Measurements from ENCODE around the gene OTUD5. TPM values are rescaled to one million over a fixed set of nuclear protein-coding genes. Genes with fewer than 3 reads are reported as not detected.
"Not testable (repeated sequence)": the region's sequence is repeated elsewhere in the genome, so short reads cannot be mapped to it uniquely, and the experiment has no call there.

The OTUD5 gene
- total RNA-seq, 1 donor from 2014 or later, result 16.7 TPM

GRCh38 chrX:48897157-48897624 is 60.2 kb downstream of the OTUD5 start:
- DNase-seq (peak; percentile 76), ATAC-seq (ENCODE audit: poor library complexity) (peak; percentile 69)
- intact Hi-C loops (cut with DNase I), result loop anchor here (10.0 kb wide), 1 partner anchor 92 kb away; the partner anchor contains the start of gene HDAC6

- no peak for DNase-seq
- ATAC-seq (ENCODE audit: poor library complexity), result no peak
- intact Hi-C loops (cut with DNase I), result loop anchor here (10.0 kb wide), 1 partner anchor 92 kb away; the partner anchor contains the start of gene HDAC6
Measured at GRCh38 chrX:48896611-48897011, 60.8 kb downstream of the OTUD5 start.

- intact Hi-C loops (cut with DNase I), result loop anchor here (10.0 kb wide), 1 partner anchor 90 kb away; the partner anchor contains the start of gene HDAC6
- ATAC-seq (ENCODE audit: poor library complexity) (no peak), DNase-seq (no peak)
Measured at GRCh38 chrX:48894891-48895290, 62.5 kb downstream of the OTUD5 start.

GRCh38 chrX:48893556-48894348 is 63.7 kb downstream of the OTUD5 start:
- intact Hi-C loops (cut with DNase I), result loop anchor here (10.0 kb wide), 1 partner anchor 89 kb away; the partner anchor contains the start of gene HDAC6
- ATAC-seq (ENCODE audit: poor library complexity) (no peak), DNase-seq (no peak)

- intact Hi-C loops (cut with DNase I), result loop anchor here (10.0 kb wide), 1 partner anchor 88 kb away; the partner anchor contains the start of gene HDAC6
- DNase-seq, result no peak
- ATAC-seq (ENCODE audit: poor library complexity), result no peak
Measured at GRCh38 chrX:48892896-48893295, 64.5 kb downstream of the OTUD5 start.

- DNase-seq, result peak; percentile 91
- ATAC-seq (ENCODE audit: poor library complexity), result peak; percentile 97
- intact Hi-C loops (cut with DNase I), result loop anchor here (10.0 kb wide), 1 partner anchor 87 kb away; the partner anchor contains the start of gene HDAC6
Measured at GRCh38 chrX:48891402-48892288, 65.8 kb downstream of the OTUD5 start.

- intact Hi-C loops (cut with DNase I), result loop anchor here (10.0 kb wide), 1 partner anchor 86 kb away; the partner anchor contains the start of gene HDAC6
- ATAC-seq (ENCODE audit: poor library complexity) (peak; percentile 65), DNase-seq (peak; percentile 49)
Measured at GRCh38 chrX:48890934-48891401, 66.4 kb downstream of the OTUD5 start.

GRCh38 chrX:48890296-48890925 is 67.0 kb downstream of the OTUD5 start:
- intact Hi-C loops (cut with DNase I), result loop anchor here (10.0 kb wide), 1 partner anchor 86 kb away; the partner anchor contains the start of gene HDAC6
- no peak for DNase-seq
- ATAC-seq (ENCODE audit: poor library complexity), result no peak

GRCh38 chrX:48886586-48886985 is 70.8 kb downstream of the OTUD5 start:
- ATAC-seq (ENCODE audit: poor library complexity); DNase-seq; intact Hi-C loops (cut with DNase I): not testable (repeated sequence)

GRCh38 chrX:48883729-48884128 is 73.7 kb downstream of the OTUD5 start:
- no peak for DNase-seq
- intact Hi-C loops (cut with DNase I), result no loop called here
- ATAC-seq (ENCODE audit: poor library complexity), result no peak

GRCh38 chrX:48876944-48877343 is 80.5 kb downstream of the OTUD5 start:
- ATAC-seq (ENCODE audit: poor library complexity); DNase-seq; intact Hi-C loops (cut with DNase I): not testable (repeated sequence)

Other genes with a start within 250 kb of the OTUD5 start
- gene GLOD5, start 195.9 kb downstream of the OTUD5 start, total RNA-seq, result not detected
- 0.13 TPM for gene GATA1, start 171.0 kb downstream of the OTUD5 start, total RNA-seq
- 35.3 TPM for gene HDAC6, start 155.5 kb downstream of the OTUD5 start, total RNA-seq
- gene ERAS, start 131.1 kb downstream of the OTUD5 start, total RNA-seq, result not detected
- 0.30 TPM for gene PCSK1N, start 122.0 kb downstream of the OTUD5 start, total RNA-seq
- gene TIMM17B, start 59.8 kb downstream of the OTUD5 start, total RNA-seq, result 79.7 TPM
- gene PQBP1, start 59.7 kb downstream of the OTUD5 start, total RNA-seq, result 56.2 TPM
- 12.9 TPM for gene SLC35A2, start 46.0 kb downstream of the OTUD5 start, total RNA-seq
- 3.0 TPM for gene PIM2, start 38.6 kb downstream of the OTUD5 start, total RNA-seq
- gene KCND1, start 14.2 kb upstream of the OTUD5 start, total RNA-seq, result 0.38 TPM
- gene GRIPAP1, start 44.7 kb upstream of the OTUD5 start, total RNA-seq, result 17.7 TPM
- 19.3 TPM for gene TFE3, start 85.8 kb upstream of the OTUD5 start, total RNA-seq
- 1.2 TPM for gene CCDC120, start 101.4 kb upstream of the OTUD5 start, total RNA-seq
- 6.9 TPM for gene PRAF2, start 116.4 kb upstream of the OTUD5 start, total RNA-seq
- gene WDR45, start 122.3 kb upstream of the OTUD5 start, total RNA-seq, result 79.0 TPM
- 17.8 TPM for gene GPKOW, start 166.1 kb upstream of the OTUD5 start, total RNA-seq
- gene MAGIX, start 205.2 kb upstream of the OTUD5 start, total RNA-seq, result 5.3 TPM
- 50.1 TPM for gene PLP2, start 214.3 kb upstream of the OTUD5 start, total RNA-seq
- gene PRICKLE3, start 228.8 kb upstream of the OTUD5 start, total RNA-seq, result 12.7 TPM
- 1.6 TPM for gene SYP, start 242.6 kb upstream of the OTUD5 start, total RNA-seq